ENCODE measurements around the gene C19orf85.
"Not testable (repeated sequence)": the region's sequence is repeated elsewhere in the genome, so short reads cannot be mapped to it uniquely, and the experiment has no call there.

The C19orf85 gene

DNA sequence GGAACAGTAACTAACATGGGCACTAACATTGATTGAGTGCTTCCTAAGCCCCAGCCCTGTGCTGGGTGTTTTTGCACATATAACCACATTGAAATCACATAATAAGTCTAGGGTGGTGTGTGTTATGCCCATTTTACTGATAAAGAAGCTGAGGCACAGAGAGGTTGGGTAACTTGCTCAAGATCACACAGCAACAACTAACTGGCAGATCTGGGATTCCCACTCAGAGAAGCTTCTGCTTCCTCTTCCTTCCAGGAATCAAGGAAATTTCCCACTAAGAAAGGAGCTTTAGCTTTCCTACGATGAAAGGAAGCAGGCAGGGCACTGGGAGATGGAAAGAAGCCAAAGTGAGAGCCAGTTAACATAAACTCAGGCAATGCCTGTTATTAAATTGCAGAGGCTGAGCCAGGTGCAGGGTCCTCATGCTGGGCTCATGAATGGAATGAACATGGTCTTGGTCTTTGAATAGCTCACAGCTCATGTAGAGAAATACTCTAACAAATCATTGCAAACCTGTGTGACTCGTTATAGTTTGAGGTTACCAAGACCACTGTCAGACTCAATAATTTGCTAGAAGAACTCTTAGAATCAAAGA is 33.8 kb upstream of the C19orf85 start:
- Histone ChIP-seq H3K27me3 (ENCODE audit: control insufficient read depth, insufficient read depth, low read length) (no peaks in the 10 kb centered on the region), H3K9me3 (ENCODE audit: control insufficient read depth, low read length) (no peaks in the 10 kb centered on the region), H3K79me2 (no peaks in the 10 kb centered on the region), H3K27ac (no peak overlapping the region), H3K4me2 (ENCODE audit: low read length) (no peak overlapping the region), H3K4me1 (no peaks in the 10 kb centered on the region), H3K4me3 (ENCODE audit: low read depth, low read length) (no peak overlapping the region), H2AFZ (no peak overlapping the region), H3K36me3 (ENCODE audit: control insufficient read depth, insufficient read depth, low read length) (no peaks in the 10 kb centered on the region), H3K9ac (no peak overlapping the region)
- no peak for TF ChIP-seq CTCF (IDR thresholded peaks at IDR 0.05)

- Histone ChIP-seq H3K79me2 (no peaks in the 10 kb centered on the region), H2AFZ (no peak overlapping the region), H3K4me3 (ENCODE audit: low read depth, low read length) (no peak overlapping the region), H3K9me3 (ENCODE audit: control insufficient read depth, low read length) (no peaks in the 10 kb centered on the region), H3K27ac (no peak overlapping the region), H3K4me2 (ENCODE audit: low read length) (no peak overlapping the region), H3K9ac (no peak overlapping the region), H3K36me3 (ENCODE audit: control insufficient read depth, insufficient read depth, low read length) (no peaks in the 10 kb centered on the region), H3K4me1 (no peaks in the 10 kb centered on the region), H3K27me3 (ENCODE audit: control insufficient read depth, insufficient read depth, low read length) (no peaks in the 10 kb centered on the region)
- no peak for TF ChIP-seq CTCF (IDR thresholded peaks at IDR 0.05)
Measured at GRCh38 chr19:55497763-55498162, 33.2 kb upstream of the C19orf85 start.

GRCh38 chr19:55496820-55497219 is 32.3 kb upstream of the C19orf85 start:
- not testable (repeated sequence) for H3K27ac ChIP-seq; H3K4me3 ChIP-seq (ENCODE audit: low read depth, low read length)

GRCh38 chr19:55495646-55496349 is 31.2 kb upstream of the C19orf85 start:
- Histone ChIP-seq H3K4me2 (ENCODE audit: low read length) (no peak overlapping the region), H3K36me3 (ENCODE audit: control insufficient read depth, insufficient read depth, low read length) (no peaks in the 10 kb centered on the region), H3K27ac (no peak overlapping the region), H3K4me3 (ENCODE audit: low read depth, low read length) (no peak overlapping the region), H3K79me2 (no peaks in the 10 kb centered on the region), H3K4me1 (peaks cover 5% of the 10 kb centered on the region), H3K9me3 (ENCODE audit: control insufficient read depth, low read length) (no peaks in the 10 kb centered on the region), H3K27me3 (ENCODE audit: control insufficient read depth, insufficient read depth, low read length) (no peaks in the 10 kb centered on the region), H2AFZ (no peak overlapping the region), H3K9ac (no peak overlapping the region)
- TF ChIP-seq CTCF (IDR thresholded peaks at IDR 0.05) = no peak

More at GRCh38 chr19:55496820-55497219, 32.3 kb upstream of the C19orf85 start:
- not testable (repeated sequence) for H3K79me2 ChIP-seq; H3K27me3 ChIP-seq (ENCODE audit: control insufficient read depth, insufficient read depth, low read length); H3K9me3 ChIP-seq (ENCODE audit: control insufficient read depth, low read length); H3K36me3 ChIP-seq (ENCODE audit: control insufficient read depth, insufficient read depth, low read length); H3K9ac ChIP-seq; H2AFZ ChIP-seq; H3K4me2 ChIP-seq (ENCODE audit: low read length); H3K4me1 ChIP-seq

GRCh38 chr19:55494172-55494761 is 29.7 kb upstream of the C19orf85 start:
- H2AFZ ChIP-seq = no peak overlapping the region
- H3K9ac ChIP-seq = no peak overlapping the region
- no peak for TF ChIP-seq CTCF (IDR thresholded peaks at IDR 0.05)
- H3K27me3 ChIP-seq (ENCODE audit: control insufficient read depth, insufficient read depth, low read length) = no peaks in the 10 kb centered on the region
- H3K4me2 ChIP-seq (ENCODE audit: low read length) = no peak overlapping the region
- H3K27ac ChIP-seq = no peak overlapping the region
- H3K79me2 ChIP-seq = no peaks in the 10 kb centered on the region
- peaks cover 5% of the 10 kb centered on the region for H3K4me1 ChIP-seq
- no peaks in the 10 kb centered on the region for H3K9me3 ChIP-seq (ENCODE audit: control insufficient read depth, low read length)
- no peaks in the 10 kb centered on the region for H3K36me3 ChIP-seq (ENCODE audit: control insufficient read depth, insufficient read depth, low read length)
- no peak overlapping the region for H3K4me3 ChIP-seq (ENCODE audit: low read depth, low read length)
